HG03520 (cell line): ENCODE results near the gene CNPY2.
"Not testable (repeated sequence)": the region's sequence is repeated elsewhere in the genome, so short reads cannot be mapped to it uniquely, and the experiment has no call there.

Experiments used
- ATAC-seq: cut with Tn5 transposase; IDR thresholded peaks from one replicate; pipeline ENCODE4 v1.9.1; 2021; ENCODE audit warnings: mild to moderate bottlenecking, moderate library complexity; ENCODE audit not compliant: unreplicated experiment

Gene CNPY2

DNA sequence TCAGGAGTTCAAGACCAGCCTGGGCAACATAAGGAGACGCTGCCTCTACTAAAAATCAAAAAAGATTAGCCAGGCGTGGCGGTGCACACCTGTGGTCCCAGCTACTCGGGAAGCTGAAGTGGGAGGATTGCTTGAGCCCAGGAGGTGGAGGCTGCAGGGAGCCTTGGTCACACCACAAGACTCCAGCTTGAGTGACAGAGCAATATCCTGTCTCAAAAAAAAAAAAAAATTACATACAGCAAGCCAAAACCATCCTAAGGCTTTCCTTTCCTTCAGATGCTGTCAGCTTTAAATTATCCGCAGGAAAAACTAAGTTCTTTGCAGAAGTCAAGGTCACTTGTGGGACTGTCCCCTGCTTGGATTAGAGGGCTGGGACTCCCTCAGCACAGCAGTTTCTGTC, 17.0 kb downstream of the CNPY2 start:
- no peak for ATAC-seq

DNA sequence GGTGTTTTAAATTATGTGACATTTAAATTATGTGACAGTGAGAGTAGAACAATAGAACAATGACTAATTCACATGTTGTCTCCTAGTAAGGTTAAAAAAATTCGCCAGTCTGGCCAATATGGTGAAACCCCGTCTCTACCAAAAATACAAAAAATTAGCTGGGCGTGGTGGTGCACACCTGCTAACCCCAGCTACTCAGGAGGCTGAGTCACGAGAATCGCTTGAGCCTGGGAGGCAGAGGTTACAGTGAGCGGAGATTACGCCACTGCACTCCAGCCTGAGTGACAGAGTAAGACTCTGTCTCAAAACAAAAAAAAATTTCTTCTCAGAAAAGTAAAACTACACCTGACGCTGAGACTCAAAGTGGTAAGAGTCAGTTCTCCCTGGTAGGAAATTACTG, 18.4 kb downstream of the CNPY2 start:
- ATAC-seq, result no peak

- ATAC-seq, result no peak
Observed at GRCh38 chr12:56296295-56296694, 19.5 kb downstream of the CNPY2 start.

DNA sequence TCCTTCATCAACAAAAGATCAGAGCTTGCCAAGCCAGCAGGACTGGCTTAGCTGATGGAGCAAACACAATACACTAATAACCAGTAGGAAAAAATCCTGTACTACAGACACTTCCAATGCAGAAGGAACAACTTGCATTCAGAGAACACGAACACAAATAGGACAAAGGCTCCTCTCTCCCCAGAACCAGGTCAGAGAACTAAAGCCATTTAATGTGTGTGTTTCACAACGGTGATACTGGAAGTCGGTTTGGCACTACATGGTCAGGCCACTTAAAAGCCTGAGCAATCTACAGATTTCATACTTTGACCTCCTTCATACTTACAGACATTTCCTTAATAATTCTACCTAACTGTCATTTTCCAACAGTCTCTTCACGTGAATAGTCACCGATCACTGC, 22.0 kb downstream of the CNPY2 start:
- ATAC-seq, result no peak

DNA sequence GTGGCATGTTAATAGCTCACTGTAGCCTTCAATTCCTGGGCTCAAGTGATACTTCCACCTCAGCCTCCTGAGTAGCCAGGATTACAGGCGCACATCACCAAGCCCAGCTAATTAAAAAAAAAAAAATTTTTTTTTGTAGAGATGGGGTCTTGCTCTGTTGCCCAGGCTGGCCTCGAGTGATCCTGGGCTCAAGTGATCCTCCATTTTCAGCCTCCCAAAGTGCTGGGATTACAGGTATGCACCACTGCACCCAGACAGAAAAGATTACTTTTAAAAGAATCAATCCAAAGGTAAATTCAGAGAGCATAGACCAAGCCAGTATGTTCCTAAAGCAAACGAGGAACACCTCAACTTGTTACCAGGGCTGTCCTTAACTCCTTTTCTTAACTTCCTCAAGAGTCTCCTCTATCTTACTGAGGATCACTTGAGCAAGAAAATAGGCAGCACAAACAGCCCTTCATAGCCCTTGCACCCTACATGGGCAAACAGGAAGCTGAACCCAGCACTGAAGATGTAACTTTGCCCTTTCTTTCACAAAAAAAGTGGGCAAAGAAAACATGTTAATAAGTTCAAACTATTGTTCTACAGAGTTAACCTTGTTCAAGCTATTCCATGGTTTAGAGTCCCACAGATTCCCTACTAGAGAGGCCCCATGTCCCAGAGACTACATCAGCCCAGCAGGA, 26.9 kb downstream of the CNPY2 start:
- ATAC-seq, result no peak

GRCh38 chr12:56286044-56286830, 29.6 kb downstream of the CNPY2 start:
- no peak for ATAC-seq

GRCh38 chr12:56284263-56284662, 31.5 kb downstream of the CNPY2 start:
- ATAC-seq, result not testable (repeated sequence)

- ATAC-seq, result no peak
Observed at GRCh38 chr12:56282579-56282978, 33.2 kb downstream of the CNPY2 start.

DNA sequence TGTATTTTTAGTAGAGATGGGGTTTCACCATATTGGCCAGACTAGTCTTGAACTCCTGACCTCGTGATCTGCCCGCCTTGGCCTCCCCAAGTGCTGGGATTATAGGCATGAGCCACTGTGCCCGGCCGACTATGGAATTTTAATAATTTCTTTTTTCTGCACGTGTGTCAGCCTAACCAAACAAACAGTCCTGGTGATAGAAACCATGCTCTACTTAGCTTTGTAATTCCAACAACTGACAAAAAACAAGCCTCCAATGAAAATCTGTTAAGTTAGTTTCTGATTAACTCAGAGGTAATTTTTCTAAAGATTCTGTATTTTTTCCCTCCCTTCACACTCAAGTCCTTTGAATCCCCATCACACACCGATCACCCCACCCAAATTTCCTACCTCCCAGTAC, 33.8 kb downstream of the CNPY2 start:
- ATAC-seq, result no peak

- ATAC-seq, result no peak
Observed at GRCh38 chr12:56280849-56281248, 34.9 kb downstream of the CNPY2 start.

- ATAC-seq, result no peak
Observed at GRCh38 chr12:56278905-56279304, 36.9 kb downstream of the CNPY2 start.

- ATAC-seq, result no peak
Observed at GRCh38 chr12:56274299-56274698, 41.5 kb downstream of the CNPY2 start.

- not testable (repeated sequence) for ATAC-seq
Observed at GRCh38 chr12:56272468-56272867, 43.3 kb downstream of the CNPY2 start.

DNA sequence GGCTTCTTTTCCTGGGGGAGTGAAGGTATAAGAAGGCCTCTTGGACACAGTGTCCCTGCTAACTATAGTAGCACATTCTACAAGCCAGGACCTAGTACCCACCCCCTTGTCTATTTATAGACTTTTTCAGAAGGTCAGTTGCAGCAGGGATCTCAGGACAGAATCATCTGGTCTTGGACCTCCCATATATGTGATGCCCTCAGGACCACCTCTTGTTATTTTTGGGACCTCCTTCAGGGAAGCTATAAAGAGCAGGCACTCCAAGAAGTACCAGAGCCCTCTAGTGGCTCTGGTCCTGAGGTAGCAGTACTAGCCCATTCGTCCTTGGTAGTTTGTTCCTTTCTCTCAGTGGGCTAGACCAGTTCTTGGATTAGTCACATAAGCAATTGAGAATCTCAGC, 44.8 kb downstream of the CNPY2 start:
- ATAC-seq, result no peak

DNA sequence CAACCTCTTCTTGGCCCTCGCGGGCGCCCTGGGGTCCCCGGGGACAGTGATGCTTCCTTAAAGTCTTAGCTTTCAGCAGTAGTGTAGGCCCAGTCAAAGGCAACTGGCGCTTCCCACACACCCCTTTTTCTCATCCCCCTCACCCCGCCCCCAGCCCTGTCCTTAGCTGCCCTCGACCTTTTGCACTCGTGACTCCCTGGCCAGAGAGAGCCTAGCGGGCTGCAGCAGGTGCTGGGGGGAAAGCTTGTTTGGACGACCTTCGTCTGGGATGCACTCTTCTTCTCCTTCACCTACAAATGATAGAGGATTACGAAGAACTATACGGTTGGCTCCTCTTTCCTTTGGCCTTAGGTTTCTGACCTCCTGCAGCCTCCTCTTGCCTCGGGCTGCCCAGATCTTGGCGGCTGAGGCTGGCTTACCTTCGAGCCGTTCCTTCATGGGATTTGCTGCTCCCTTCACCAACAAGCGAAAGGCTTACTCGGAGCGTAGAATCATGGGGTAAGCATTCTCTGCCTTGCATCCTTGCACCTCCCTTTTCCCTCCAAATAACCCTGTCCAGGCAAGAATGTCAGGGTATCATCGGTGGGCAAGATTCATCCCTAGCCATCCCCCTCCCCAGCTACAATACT, 48.2 kb downstream of the CNPY2 start:
- ATAC-seq, result no peak

GRCh38 chr12:56266693-56267442, 48.9 kb downstream of the CNPY2 start, which contains the start of gene COQ10A:
COQ10A (plus strand) TSS chr12:56266942; CDS start chr12:56267119, 177 bp downstream.
- ATAC-seq, result peak; percentile 85

- not testable (repeated sequence) for ATAC-seq
Observed at GRCh38 chr12:56266068-56266692, 49.6 kb downstream of the CNPY2 start.

- ATAC-seq, result not testable (repeated sequence)
Observed at GRCh38 chr12:56262955-56263354, 52.8 kb downstream of the CNPY2 start.

DNA sequence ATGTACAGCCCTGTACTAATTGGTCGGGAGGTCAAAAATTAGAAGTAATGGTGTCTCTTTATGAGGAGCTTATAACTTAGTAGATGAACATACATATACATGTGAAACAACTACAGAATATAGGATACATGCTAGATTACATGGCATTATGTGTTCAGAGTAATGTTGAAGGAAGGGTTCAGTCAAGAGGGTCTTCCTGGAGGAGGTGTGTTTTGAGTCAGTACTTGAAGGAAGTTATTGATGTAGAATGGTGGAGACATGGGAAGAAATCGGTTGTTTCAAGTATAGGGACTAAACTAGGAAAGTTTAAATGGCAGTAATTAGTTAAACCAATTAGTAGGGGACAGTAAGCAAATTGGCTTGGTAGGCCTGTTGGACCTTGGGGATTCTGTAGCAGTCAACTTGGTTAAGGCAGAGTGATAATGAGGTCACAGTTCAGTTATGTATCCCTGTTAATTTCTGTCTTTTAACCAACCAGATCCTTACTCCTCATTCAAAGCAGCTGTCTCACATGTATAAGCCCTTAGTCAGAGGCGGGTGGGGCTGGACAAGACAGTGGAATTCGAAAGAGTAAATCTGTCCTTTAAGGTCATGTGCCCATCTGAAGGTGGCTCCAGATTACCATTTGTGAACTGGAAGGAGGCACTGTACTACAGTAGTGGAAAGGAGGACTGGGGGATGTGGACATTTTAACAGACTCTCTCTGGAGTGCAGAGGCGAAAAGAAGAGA, 54.1 kb downstream of the CNPY2 start:
- no peak for ATAC-seq

DNA sequence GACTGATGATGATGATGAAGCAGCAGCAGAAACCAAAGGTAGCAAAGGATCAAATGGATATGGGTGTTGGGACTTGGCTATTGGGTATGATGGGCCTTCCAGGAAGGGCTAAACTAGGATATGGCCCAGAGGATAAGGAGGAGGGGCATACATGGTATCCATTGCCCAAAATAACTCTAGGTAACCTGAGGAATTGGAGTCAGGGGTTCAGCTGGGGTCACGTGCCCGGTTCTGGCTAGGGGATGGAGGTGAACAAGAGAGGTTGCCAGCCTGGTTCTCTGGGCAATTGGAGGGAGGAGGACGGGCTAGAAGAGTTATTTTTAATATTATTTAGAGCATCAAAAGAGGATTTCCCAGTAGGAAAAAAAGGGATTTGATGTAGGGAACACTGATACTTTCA, 54.9 kb downstream of the CNPY2 start:
- no peak for ATAC-seq
